Brain pericyte (primary cell): ENCODE results near the gene KBTBD7.
"Not testable (repeated sequence)": the region's sequence is repeated elsewhere in the genome, so short reads cannot be mapped to it uniquely, and the experiment has no call there.

Source experiments
- DNase-seq: peaks from one replicate; pipeline ENCODE4 v3.0.0-alpha.2; 2012; ENCODE audit warnings: low read depth, low spot score

KBTBD7 gene

DNA sequence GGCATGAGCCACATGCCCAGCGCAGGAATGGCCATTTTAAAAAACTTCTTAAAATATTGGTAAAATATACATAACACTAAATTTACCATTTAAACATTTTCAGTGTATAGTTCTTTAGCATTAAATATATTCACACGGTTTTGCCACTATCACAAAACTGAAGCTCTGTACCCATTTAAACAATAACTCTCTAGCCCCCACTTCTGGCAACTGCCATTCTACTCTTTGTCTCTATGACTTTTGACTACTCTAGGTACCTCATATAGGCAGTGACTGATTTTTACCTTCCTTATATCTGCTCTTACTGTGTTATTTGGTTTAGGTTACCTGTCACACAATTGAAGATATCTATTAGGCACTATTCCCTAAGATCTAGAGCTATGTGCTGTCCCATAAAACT lies 2.3 kb upstream of the KBTBD7 start:
- DNase-seq, result no peak

DNA sequence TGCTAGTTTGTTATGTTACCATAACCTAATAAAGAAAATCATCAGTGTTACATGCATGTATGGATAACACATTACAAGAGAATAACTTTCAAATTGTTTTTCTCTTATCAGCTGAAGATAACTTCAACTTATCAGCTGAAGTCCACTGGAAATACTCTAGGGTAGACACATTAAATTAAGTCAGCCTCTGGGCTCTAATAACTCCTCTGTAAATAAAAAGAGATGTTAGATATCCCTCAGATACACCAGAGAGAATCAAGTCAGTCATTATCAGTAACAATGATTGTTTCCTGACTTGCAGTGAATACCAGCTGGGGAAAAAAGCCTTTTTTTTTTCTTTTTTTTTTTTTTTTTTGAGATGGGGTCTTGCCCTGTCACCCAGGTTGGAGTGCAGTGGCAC lies 1.6 kb upstream of the KBTBD7 start:
- DNase-seq, result no peak

DNA sequence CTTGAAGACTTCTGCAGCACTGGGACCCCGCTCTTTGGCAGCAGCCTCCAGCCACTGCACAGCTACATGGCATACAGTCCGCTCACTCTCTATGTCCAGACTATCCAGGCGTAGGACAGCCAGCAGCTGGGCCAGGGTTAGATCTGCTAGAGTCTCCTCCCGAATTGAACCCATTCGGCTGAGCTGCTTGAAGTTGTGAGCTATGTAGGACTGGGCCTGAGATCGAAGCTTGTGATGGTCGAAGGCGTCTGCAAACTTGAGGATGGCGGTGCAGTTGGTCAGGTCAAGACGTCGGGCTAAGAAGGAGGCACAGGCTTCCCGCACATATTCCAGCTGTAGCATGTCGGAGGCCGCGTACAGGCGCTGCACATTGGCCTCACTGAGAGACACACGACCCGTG lies 900 bp downstream of the KBTBD7 start:
- no peak for DNase-seq

DNA sequence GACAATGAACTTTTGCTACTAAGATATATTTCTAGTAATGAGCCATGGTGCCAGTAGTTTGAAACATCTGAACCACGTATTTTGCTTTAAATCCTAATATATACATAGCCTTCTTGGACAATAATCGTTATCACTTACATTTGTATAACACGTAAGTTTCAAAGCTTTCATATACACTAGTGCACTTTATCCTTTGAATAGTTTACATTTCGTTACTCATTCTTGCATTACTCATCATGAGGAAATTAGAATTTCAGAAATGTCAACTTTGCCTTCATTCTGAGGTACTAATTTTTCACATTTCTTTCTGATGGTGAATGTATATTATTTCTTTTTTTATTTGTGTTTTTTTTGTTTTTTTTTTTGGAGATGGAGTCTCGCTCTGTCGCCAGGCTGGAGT lies 5.8 kb downstream of the KBTBD7 start:
- no peak for DNase-seq

DNA sequence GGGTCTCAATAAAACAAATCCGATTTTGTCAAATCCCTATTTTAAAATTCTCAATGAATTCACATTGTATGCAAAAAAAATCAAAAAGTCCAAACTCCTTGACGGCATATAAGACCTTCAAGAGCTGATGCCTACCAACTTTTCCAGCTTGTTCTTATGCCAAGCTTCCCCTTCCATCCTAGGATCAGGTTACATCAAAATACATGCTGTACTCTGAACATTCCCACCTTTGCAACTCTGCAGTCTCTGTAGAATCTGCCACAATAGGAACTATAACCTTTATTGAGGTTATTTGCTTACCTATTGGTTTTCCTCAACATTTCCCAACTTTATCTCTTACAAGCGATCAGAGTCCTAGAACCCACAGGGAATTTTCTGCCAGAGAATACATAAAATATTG lies 7.9 kb downstream of the KBTBD7 start:
- no peak for DNase-seq

DNA sequence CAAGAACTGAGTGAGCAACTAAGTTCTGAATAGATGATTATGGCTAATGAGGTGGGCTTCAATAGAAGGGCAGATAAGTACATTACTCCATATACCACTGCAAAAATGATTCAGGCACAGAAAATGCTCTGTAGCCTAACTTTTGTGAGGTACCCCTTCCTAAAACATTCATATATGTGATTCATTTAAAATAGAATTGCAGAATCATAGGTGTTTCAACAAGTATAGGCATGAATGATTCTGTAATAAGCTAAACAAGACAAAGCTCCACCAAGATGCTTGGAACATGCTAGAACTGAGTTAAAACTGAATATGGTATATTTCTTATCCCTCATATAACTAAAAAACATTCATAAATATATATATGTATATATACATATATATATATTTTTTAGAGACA lies 12.1 kb downstream of the KBTBD7 start:
- no peak for DNase-seq

DNA sequence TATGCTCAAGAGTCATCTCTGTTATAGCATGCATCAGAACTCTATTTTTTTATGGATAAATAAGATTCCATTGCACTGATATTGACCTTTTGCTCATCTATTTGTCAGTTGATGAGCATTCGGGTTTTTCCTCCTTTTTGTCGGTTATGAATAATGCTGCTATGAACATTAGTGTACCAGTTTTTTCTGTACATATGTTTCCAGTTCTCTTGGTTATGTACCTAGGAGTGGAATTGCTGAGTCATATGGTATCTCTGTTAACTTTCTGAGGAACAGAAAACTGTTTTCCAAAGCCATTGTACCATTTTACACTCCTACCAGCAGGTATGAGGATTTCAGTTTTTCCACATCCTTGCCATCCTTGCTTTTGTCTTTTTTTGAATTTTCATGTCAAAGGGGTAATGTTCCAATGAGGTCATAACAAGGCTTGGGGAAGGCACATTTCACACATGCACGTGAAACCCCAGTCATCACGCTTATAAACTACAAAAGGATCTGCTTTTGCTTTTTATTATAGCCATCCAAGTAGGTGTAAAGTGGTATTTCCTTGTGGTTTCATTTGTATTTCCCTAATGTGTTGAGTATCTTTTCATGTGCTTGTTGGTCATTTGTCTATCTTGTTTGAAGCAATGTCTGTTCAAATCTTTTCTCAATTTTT lies 14.6 kb downstream of the KBTBD7 start:
- no peak for DNase-seq

DNA sequence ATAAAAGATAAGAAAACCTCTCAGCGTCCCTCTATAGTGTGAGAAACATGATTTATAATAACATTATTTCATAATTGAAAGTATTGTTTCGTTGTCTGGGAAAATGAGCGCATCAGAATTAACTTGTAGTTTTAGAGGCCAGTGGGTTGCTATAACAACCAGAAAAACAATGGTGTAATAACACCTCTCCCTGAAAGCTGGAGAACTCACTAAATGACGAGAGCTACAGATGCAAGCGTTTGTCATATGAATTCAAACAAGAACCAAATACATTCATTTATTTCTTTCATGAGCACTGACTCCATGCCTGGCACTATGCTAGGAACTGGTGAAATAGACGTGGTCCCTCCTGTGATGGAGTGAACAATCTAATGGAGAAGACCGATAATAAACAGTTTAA lies 16.3 kb downstream of the KBTBD7 start:
- DNase-seq, result no peak

DNA sequence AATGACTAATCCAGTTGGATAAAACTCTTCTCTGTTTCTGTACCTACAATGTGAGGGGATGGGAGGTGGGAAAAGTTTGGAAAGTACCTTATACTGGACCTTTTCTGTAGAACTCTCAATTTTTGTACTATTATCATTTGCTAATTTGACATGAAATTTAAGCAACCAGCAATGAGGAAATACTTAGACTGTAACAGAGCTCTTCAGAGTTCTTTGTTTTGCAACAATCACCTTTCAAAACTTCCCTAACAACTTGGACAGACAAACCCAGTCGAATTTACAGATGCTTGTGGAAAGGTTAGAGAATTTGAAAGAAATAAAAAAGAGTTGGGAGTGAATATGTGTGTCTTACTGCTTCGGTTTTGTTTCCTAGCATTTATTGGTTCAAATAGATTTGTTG lies 16.8 kb downstream of the KBTBD7 start:
- no peak for DNase-seq

DNA sequence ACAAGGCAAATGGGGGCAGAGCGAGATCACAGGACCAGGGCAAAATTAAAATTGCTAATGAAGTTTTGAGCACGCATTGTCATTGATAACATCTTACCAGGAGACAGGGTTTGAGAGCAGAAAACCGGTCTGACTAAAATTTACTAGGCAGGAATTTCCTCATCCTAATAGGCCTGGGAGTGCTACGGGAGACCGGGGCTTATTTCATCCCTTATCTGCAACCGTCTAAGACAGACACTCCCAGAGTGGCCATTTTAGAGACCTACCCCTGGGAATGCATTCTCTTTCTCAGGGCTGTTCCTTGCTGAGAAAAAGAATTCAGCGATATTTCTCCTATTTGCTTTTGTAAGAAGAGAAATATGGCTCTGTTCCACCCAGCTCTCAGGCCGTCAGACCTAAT lies 18.8 kb downstream of the KBTBD7 start:
- not testable (repeated sequence) for DNase-seq

DNA sequence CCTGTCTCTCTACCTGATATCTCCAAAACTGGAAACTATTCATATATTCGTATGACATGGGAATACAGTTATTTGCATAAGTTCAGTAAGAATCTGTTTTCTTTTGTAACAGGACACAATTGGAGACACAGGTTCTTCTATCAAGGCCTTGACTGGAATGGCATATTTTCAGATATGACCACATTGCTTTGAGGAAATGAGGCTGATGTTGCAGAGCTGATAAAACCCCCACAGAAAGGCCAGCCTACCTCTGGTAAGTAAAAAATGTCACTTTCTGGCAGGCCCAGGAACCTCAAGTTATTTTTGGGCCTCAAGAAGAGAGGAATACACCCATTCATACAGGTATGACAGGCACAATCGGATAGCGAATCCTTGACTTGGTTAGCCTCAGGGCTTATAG lies 32.2 kb downstream of the KBTBD7 start:
- DNase-seq, result no peak

DNA sequence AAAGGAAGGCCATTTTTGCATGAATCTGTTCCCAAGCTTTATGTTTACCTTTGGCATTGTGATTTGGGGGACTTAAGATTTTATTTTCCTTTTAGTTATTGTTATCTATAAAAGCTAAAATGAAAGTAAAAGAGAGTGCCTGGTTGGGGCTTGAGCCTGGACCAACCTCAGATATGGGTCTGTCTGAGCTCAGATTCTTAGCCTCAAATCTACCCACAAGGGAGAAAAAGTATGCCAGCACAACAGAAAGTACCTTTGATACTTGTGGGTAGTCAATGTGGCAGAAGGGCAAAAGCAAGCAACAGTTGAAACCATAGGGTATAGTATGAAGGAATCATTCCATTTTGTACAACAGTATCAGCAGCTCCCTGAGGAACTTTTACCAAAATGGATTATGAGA lies 35.2 kb downstream of the KBTBD7 start:
- DNase-seq, result no peak

DNA sequence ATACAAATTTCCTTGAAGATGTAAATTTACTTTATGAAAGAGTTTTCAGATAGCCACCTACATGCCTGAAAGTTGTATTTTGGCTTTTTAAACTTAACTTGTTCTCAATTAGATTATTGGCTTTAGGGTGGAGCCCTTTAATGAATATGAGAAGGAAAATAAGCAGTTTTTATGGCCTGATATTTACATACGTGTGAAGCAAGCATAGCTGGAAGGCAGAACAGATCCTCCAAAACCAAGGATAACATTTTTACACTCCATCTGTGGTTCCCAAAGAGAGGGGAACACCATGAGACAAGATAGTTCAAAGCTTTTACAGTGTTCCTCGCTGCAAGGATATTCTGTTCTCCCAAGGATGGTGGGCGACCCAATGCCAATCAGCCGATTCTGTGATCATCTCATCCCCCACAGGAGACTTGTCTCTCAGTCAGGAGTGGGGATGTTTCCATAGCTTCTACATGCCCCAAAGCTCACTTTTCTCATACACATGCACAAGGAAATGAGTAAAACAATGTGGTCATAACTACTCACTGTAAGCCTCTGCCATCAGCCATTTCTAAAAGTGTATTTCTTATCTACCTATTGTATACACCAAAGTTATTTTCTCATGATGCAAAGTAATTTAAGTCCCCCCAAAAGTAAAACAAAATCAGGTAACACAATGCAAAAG lies 37.2 kb downstream of the KBTBD7 start:
- DNase-seq, result no peak

DNA sequence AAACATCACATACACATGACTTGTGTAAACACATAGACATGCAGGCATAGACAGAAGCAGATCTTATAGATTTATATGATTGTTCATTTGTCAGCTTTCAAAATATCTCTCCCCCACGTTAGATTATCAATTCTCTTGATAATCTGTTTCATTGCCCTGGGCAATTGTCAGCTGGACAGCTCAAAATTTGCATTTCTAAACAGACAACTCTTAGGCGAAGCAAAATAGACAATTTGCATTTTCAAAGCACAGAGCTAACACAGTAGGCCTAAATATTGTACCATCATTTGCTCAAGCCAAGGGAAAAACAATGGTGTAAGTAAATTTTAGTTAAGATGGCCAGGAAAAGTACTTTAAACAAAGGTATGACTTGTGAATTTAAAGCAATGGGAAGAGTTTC lies 37.7 kb downstream of the KBTBD7 start:
- DNase-seq, result no peak

DNA sequence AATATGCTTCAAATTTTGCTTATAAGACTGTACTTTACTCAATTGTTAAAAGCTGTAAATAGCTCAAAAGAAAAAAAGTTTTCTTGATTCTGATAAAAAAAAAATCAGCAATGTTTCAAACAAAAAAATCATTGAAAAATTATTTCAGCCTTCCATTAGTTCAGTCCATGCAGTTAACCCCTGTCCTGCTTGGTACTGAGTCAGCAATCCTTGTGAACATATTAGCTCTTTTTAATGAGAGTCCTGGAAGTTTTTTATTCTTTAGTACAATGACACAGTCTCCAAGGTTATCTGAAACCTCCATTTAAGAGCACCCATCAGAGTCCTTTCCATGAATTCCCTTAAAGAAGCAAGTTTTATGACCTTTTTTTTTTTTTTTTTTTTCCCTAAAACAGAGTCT lies 40.3 kb downstream of the KBTBD7 start:
- DNase-seq, result no peak

DNA sequence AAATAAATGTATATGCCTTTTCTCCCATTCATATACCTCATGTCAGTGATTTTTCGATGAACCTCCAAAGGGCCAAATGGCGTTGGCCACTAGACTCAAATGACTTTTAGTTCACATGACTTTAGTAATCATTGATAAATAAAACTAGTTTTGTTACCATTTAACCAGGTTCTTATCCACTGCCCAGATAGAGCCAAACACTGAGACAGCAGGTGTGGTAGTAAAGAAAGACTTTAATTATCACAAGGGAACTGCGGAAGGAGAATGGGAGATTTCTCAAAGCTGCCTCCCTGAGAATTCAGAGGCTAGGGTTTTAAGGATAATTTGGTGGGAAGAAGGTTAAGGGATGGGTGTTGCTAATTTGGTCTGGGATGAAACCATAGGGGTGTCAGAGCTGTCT lies 42.4 kb downstream of the KBTBD7 start:
- DNase-seq, result no peak

DNA sequence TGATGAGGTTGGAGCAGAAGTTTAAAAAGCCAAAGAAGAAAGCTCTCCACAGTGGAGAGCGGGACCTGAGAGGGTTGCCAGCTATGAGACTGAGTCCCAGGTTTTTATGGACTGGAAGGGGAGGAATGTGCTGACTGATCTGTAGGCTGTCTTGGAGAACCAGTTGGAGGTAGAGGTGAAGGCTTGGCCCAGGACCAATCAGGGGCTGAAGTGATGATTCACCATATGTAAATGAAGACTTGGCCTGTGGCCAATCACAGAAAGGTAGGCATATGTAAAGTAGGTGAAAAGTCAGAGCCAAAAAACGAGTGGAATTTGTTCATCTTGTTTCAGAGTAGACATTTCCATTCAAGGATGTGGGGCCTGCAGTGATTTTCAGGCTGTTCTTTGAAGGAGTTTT lies 44.3 kb downstream of the KBTBD7 start:
- DNase-seq, result no peak

DNA sequence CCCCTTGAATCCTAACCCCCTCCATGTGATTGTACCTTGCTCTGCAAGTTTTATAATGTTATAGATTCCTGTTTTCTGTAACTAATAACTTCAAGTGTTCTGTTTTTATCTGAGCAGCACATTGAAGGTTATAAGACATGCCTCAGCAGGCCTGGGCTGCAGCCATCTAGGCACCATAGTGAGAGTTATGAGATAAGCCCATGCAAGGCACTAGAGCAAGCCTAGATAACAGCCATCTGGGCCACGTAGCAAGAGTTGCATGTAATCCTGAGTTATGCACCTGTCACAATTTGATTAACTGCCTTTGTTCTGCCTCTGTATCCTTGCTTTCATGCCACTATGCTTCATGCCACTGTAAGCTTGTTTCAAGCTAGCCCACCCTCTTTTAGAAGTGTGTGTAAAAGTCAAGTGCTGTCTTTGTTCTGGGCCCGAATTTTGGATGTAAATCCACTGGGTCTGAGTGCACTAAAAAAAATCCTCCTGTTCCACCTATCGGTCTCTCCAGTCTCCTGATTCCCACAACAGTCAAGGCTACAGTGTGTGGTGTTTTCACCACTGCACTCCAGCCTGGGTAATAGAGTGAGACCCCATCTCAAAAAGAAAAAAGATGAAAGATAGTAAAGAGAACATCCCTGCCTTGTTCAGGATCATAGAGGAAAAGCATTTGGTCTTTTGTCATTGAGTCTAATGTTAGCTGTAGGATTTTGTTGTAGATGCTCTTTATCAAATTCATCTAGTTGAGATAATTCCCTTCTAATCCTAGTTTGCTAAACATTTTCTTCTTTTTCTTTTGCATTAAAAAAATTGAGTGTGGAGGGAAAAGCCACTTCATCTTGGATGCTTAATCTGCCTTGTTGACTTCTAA lies 45.7 kb downstream of the KBTBD7 start:
- DNase-seq, result no peak

DNA sequence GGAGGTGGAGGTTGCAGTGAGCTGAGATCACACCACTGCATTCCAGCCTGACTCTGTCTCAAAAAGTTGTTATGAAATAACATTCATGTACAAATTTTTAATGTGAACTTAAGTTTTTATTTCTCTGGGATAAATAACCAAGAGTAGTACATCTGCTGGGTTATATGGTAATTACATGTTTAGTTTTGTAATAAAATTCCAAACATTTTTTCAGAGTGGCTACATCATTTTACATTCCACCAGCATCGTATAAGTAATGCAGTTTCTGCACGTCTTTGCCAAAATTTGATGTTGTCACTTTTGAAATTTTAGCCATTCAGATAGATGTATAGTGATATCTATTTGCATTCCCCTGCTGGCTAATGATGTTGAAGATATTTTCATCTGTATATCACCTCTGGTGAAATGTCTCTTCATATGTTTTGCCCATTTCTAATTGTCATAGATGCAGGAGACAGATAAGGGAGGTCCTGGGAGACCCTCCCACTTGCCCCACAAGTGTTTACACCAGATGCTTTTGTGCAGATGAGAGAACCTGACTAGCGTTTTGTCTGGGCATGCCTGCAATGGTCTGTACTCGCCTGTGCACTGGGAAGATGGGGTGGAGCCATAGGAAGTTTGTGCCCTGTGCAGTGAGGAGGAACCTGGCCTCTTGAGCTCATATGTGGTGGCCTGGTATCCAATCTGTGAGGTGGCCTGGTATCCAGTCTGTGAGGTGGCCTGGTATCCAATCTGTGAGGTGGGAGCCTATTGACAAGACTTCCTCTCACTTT lies 49.0 kb downstream of the KBTBD7 start:
- no peak for DNase-seq

DNA sequence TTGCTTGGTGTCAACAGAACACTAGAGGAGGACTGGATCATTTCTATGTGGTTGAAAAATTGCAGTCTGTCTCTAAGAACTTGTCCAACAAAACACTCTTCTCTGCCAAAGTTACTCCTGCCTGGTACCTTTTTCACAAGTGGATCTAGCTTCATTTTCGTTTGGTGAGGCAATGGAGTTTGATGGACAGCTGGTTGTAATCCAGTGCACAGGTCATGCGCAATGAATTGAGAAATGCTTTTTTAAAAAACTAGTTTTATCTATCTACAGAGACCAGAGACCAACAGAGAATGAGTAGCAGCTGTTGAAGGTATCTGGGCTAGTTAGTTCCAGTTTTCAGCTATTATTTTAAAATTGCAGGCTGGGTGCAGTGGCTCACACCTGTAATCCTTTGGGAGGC lies 49.8 kb downstream of the KBTBD7 start:
- no peak for DNase-seq
